Measurements from ENCODE around the gene SPDYE4. TPM values are rescaled to one million over a fixed set of nuclear protein-coding genes. Genes with fewer than 3 reads are reported as not detected.

SPDYE4 gene
- total and polyA plus RNA-seq, 2 donors (not counting 1 experiment from before 2014, with no cell fraction given) = not detected

DNA sequence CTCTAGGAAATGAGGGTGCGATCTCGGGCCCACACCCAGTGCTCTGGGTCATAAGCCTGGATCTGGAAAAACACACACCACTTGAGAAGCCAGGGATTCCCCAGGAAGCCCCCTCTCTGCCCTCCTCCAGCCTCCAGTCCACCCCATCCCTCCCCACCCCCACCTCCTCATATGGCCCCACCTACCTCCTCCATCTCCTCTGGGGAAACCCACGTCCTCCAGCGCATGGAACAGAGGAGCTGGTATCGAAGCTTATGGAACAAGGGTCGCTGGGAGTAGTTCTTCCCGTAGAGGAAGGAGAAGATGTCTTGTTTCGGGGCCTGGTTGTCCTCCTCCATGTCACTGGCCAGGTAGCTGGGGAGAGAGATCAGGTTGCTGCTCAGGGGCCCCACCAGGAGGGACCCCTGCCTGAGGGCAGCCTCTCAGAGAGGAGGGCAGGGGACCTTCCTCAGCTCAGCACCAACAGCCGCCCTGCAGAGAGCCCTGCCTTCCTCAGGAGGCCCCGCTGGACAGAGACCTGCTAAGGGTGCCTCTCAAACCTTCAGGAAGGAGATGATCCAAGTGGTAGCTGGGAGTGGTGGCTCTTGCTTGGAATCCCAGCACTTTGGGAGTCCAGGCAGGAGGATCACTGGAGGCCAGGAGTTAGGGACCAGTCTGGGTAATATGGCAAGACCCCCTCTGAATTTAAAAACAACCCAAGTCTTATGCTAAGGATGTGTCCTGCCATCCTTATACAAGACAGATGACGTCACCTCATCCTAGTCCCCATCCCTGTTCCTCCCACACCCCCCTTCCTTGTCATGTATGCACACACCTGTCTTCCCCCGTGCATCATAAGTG lies 5.0 kb downstream of the SPDYE4 start:
- H2AFZ ChIP-seq (ENCODE audit: insufficient read depth, low read depth, low read length, poor library complexity, severe bottlenecking) = no peak overlapping the region
- Mint-ChIP-seq H3K4me3 (no peak overlapping the region), H3K9me3 (ENCODE audit: insufficient read depth) (no peaks in the 10 kb centered on the region), H3K4me1 (no peaks in the 10 kb centered on the region), H3K27ac (no peak overlapping the region), H3K27me3 (peaks cover 42% of the 10 kb centered on the region)
- no peaks in the 10 kb centered on the region for H4K20me1 ChIP-seq (ENCODE audit: control insufficient read depth, insufficient read depth, low read length, poor library complexity, severe bottlenecking)
- no peak for TF ChIP-seq EZH2 (IDR thresholded peaks at IDR 0.05; ENCODE audit: borderline replicate concordance, insufficient read depth, low read depth, low read length, poor library complexity, severe bottlenecking)
- TF ChIP-seq, protein P1, sequence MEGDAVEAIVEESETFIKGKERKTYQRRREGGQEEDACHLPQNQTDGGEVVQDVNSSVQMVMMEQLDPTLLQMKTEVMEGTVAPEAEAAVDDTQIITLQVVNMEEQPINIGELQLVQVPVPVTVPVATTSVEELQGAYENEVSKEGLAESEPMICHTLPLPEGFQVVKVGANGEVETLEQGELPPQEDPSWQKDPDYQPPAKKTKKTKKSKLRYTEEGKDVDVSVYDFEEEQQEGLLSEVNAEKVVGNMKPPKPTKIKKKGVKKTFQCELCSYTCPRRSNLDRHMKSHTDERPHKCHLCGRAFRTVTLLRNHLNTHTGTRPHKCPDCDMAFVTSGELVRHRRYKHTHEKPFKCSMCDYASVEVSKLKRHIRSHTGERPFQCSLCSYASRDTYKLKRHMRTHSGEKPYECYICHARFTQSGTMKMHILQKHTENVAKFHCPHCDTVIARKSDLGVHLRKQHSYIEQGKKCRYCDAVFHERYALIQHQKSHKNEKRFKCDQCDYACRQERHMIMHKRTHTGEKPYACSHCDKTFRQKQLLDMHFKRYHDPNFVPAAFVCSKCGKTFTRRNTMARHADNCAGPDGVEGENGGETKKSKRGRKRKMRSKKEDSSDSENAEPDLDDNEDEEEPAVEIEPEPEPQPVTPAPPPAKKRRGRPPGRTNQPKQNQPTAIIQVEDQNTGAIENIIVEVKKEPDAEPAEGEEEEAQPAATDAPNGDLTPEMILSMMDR (IDR thresholded peaks at IDR 0.05) = no peak
- WGBS (ENCODE audit: insufficient coverage) = 88% methylated on average over 9 of the region's 12 CpGs
- intact Hi-C loops (cut with micrococcal nuclease) = loop anchor here (1.0 kb wide), 1 partner anchor 245 kb away; no protein-coding TSS in a partner anchor
- H3K79me2 ChIP-seq (ENCODE audit: control insufficient read depth, insufficient read depth, low read length) = no peaks in the 10 kb centered on the region
- H3K4me3 ChIP-seq (ENCODE audit: control extremely low read depth in 1 of 5, extremely low read depth in 1 of 5, insufficient read depth in 1 of 5, low read depth in 2 of 5, low read length in 4 of 5) = no peak overlapping the region
- no peak overlapping the region for H3K27ac ChIP-seq (ENCODE audit: low read length in 2 of 2)
- no peaks in the 10 kb centered on the region for H3K36me3 ChIP-seq (replicated peaks in 1 of 2; ENCODE audit: control extremely low read depth in 1 of 2, control insufficient read depth in 1 of 2, extremely low read depth in 1 of 2, insufficient read depth in 2 of 2, low read length in 1 of 2)
- no peak overlapping the region for H3K4me2 ChIP-seq (replicated peaks; ENCODE audit: low read depth, low read length, poor library complexity, severe bottlenecking)
- ATAC-seq (ENCODE audit: low read depth) (no peak), DNase-seq (no peak)
- CTCF ChIA-PET = interaction anchor here (0.6 to 3.3 kb wide), 9 partner anchors 15 to 370 kb away, joined by 3 to 20 read pairs (median 3); no protein-coding TSS in a partner anchor
- POLR2A ChIA-PET = no interaction called here
- peaks cover 0 to 6% (median 0%) of the 10 kb centered on the region in 4 experiments for H3K27me3 ChIP-seq (replicated peaks in 1 of 4; ENCODE audit: control extremely low read depth in 1 of 4, control insufficient read depth in 3 of 4, insufficient read depth in 4 of 4, low read length in 3 of 4)
- no peaks in the 10 kb centered on the region for H3K4me1 ChIP-seq (ENCODE audit: control insufficient read depth in 2 of 2, insufficient read depth in 2 of 2, low read length in 2 of 2)
- H3K9me3 ChIP-seq (ENCODE audit: control extremely low read depth in 1 of 3, control insufficient read depth in 2 of 3, insufficient read depth in 1 of 3, low read length in 2 of 3) = no peaks in the 10 kb centered on the region
- no peak overlapping the region for H3K9ac ChIP-seq (ENCODE audit: low read length)

- Histone ChIP-seq H3K9ac (ENCODE audit: low read length) (no peak overlapping the region), H3K79me2 (ENCODE audit: control insufficient read depth, insufficient read depth, low read length) (no peaks in the 10 kb centered on the region), H3K4me3 (ENCODE audit: control extremely low read depth in 1 of 5, extremely low read depth in 1 of 5, insufficient read depth in 1 of 5, low read depth in 2 of 5, low read length in 4 of 5) (no peak overlapping the region), H3K9me3 (ENCODE audit: control extremely low read depth in 1 of 3, control insufficient read depth in 2 of 3, insufficient read depth in 1 of 3, low read length in 2 of 3) (no peaks in the 10 kb centered on the region), H3K27me3 (replicated peaks in 1 of 4; ENCODE audit: control extremely low read depth in 1 of 4, control insufficient read depth in 3 of 4, insufficient read depth in 4 of 4, low read length in 3 of 4) (peaks cover 0 to 2% (median 0%) of the 10 kb centered on the region in 4 experiments), H2AFZ (ENCODE audit: insufficient read depth, low read depth, low read length, poor library complexity, severe bottlenecking) (no peak overlapping the region), H4K20me1 (ENCODE audit: control insufficient read depth, insufficient read depth, low read length, poor library complexity, severe bottlenecking) (no peaks in the 10 kb centered on the region), H3K36me3 (replicated peaks in 1 of 2; ENCODE audit: control extremely low read depth in 1 of 2, control insufficient read depth in 1 of 2, extremely low read depth in 1 of 2, insufficient read depth in 2 of 2, low read length in 1 of 2) (no peaks in the 10 kb centered on the region), H3K4me2 (replicated peaks; ENCODE audit: low read depth, low read length, poor library complexity, severe bottlenecking) (no peak overlapping the region), H3K4me1 (ENCODE audit: control insufficient read depth in 2 of 2, insufficient read depth in 2 of 2, low read length in 2 of 2) (peaks cover 5 to 17% of the 10 kb centered on the region in 2 donors), H3K27ac (ENCODE audit: low read length in 2 of 2) (no peak overlapping the region)
- no peaks in the 10 kb centered on the region for H3K9me3 Mint-ChIP-seq (ENCODE audit: insufficient read depth)
- POLR2A ChIA-PET = no interaction called here
- H3K27ac Mint-ChIP-seq = no peak overlapping the region
- CTCF ChIA-PET = interaction anchor here (2.0 kb wide), 1 partner anchor 145 kb away, joined by 7 read pairs; no protein-coding TSS in a partner anchor
- peaks cover 10% of the 10 kb centered on the region for H3K4me1 Mint-ChIP-seq
- no peak overlapping the region for H3K4me3 Mint-ChIP-seq
- intact Hi-C loops (cut with micrococcal nuclease) = no loop called here
- no peak for DNase-seq
- no CpG with 5 or more reads among the region's 3 CpGs for WGBS (ENCODE audit: insufficient coverage)
- TF ChIP-seq EZH2 (IDR thresholded peaks at IDR 0.05; ENCODE audit: borderline replicate concordance, insufficient read depth, low read depth, low read length, poor library complexity, severe bottlenecking) = no peak
- TF ChIP-seq, protein P1 (IDR thresholded peaks at IDR 0.05) = no peak
- peaks cover 12% of the 10 kb centered on the region for H3K27me3 Mint-ChIP-seq
- no peak for ATAC-seq (ENCODE audit: low read depth)
These were observed 8.7 kb downstream of the SPDYE4 start for GRCh38 chr17:8749616-8750015.
